Endometrial microvascular endothelial cells (primary cell): ENCODE results near the gene APBB2. TPM values are rescaled to one million over a fixed set of nuclear protein-coding genes. Genes with fewer than 3 reads are reported as not detected.

Experiments used
- in situ Hi-C: cut with HindIII; loops from 2 replicates; pipeline ENCODE4 v1.10.0; 2017; ENCODE audit warnings: low sequenced_read_pairs, low pct_unique_long_range_greater_than_20kb; ENCODE audit errors: inconsistent ontology term
- total RNA-seq: library from RNA; depleted of rRNA; stranded (reverse); fragments of >200 nt; gene quantifications from one replicate; pipeline ENCODE4 v1.2.3, GENCODE V29; 2015; ENCODE audit errors: inconsistent ontology term

APBB2 gene
- total RNA-seq, 1 donor from 2014 or later, result 136 TPM

DNA sequence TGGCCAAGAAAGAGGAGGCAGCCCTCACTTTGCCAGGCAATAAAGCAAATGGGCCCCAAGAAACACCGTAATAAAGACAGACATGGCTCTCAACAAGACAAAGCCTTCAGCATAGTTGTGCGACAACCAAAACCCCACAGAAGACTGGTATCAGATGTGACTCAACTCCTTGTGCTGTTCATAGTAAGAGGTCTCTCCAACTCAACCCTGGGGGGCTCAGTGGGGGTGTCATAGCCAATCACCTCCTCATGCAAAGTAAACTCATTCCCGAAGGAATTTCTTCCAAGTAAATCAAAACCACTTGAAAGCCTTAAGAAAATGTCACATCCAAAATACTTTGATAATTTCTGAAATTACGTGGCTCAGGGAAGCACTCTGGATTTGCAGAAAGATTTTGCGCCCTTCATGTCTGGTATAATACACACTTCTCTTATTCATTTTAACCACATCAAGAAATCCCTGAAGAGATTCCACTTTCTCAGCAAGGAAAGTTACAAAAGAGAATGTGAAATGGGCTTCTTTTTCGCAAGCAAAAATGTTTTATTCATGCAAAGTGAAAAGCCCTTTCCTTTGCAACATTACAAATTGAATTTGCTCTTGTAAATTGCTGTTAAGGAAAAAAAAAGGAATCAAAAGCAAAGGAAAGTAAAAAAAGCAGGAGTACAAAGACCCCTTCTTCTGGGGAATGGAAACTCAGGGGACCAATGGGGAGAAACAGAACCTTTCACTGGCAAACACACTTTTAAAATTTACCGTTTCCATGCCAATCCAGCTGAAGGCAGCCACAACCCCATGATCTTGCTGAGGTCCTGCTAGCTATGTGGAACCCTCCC, 327.2 kb downstream of the APBB2 start:
- in situ Hi-C loops, result no loop called here

DNA sequence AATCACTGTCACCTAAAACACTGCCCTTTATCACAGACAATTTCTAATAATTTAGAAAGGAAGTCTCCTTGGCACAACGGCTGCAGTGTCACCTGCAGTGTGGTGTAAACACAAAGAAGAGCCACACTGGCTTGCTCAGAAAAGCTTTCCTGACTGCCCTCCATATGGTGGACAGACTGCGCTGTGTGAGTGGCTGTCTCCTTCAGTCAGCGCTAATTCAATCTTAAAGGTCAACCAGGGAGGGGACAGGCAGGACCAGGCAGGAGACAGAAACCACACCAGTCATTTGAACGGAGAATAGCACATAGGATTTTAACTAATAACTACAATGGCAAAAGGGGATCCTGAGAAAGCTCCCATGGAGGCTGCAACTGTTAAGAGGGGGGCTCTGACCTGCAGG, 332.5 kb downstream of the APBB2 start:
- in situ Hi-C loops, result no loop called here

DNA sequence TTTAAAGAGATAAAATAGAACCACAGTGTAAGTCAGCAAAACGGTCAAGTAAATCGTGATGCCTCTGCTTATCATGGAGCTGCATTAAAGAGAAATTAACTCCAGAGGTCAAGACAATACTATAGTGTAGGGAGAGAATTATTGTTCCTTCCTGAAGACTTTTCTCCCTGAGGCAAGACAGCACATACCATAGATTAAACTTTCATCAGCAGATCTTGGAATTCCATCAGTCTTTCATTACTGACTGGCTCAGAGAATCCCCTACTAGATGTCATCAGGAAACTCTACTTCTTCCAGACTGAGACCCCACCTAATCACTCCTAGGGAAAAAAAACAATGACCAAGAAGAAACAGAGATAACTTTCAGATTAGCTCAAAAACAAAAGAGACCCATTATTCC, 333.2 kb downstream of the APBB2 start:
- in situ Hi-C loops, result no loop called here

DNA sequence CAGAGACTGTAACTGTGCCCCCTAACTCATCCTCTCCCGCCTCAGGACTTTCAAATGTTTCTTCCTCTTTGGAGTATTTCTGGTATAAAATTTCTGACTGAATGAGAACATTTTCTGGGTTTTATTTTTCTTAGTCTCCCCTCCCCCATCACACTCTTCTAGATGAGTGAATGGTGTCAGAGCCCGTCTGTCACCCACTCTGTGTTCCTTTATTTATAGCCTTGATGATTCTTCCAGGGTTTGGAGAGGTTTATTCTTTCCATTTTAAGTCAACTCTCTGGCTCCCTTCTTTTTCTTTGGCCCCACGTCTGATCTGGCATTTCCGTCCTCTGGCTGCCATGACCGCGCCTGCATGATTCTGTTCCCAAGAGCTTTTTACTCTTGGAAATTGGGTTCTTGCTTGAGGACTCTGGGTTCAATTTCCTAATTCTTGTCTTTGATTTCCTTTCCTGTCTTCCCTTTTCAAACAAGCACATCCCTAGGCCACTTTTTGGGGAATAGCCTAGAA, 335.7 kb downstream of the APBB2 start:
- in situ Hi-C loops, result no loop called here

DNA sequence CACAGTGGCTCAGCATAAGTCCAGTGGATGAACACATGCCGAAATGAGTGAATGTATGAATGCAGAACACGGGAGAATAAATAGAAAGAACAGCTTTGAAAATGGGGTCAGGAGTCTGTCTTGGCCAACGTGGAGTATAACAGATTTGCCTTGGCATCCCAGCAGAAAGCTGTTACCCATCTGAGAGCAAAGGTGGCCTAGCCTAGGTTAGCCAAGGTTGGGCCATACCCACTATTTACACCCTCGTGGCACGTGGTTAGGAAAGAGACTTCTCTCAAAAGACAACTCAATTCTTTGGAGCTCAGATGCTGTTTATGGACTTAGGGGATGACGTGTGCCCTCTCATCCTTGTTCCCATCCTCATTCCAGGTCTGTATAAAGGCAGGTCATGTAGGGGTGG, 337.3 kb downstream of the APBB2 start:
- in situ Hi-C loops, result no loop called here

DNA sequence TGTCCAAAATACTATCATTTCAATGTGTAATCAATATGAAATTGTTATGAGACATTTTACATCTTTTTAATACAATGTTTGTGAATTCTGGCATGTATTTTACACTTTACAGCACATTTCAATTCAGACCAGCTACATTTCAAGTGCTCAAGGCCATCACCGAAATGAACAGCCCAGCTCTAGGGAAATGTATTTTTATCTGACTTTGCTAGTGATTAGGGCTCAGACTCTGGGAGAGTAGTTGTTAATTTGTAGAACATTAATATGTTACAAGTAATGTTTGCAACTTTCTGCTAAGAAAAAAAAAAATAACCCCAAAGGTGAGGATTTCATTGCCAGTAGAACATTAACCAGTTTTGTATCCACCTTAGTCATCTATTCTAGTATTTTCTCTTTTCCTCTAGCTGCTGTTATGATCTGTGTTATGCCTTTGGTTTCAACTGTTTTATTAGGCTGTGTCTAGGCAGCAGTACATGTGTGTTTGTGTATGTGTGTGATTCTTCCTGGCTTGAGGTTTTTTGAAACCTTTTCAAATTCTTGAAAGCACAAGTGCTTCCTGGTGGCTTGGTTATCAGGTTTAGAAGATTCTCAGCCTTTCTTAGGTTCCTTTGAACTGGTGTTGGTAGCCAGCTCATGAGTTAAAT, 338.7 kb downstream of the APBB2 start:
- in situ Hi-C loops, result no loop called here

GRCh38 chr4:40874901-40875300, 339.4 kb downstream of the APBB2 start:
- in situ Hi-C loops, result no loop called here

- in situ Hi-C loops, result no loop called here
These were observed 340.0 kb downstream of the APBB2 start for GRCh38 chr4:40874331-40874730.

DNA sequence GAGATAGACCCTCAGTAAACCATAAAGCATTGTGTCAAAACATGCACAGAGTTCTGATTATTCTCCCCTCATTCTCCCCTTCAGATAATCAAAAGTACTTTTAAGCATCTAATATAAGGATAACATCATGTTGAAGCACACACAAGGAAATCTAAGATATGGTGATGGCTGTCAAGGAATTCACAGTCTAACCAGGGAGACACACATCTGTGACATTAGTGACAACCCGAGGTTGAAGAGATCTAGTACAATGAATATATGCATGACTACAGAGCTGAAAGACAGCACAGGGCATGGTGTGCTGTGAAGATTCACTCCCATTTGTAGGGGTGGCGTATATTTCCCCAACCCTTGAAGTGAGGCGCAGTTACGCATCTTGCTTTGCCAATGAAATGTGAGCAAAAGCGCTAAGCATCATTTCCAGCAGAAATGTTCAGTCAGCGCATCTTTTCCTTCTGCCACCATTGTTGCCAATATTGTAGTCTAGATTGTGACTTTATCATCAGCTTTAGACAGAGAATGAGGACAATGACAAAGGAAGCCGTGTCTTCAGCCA, 342.6 kb downstream of the APBB2 start:
- in situ Hi-C loops, result no loop called here

DNA sequence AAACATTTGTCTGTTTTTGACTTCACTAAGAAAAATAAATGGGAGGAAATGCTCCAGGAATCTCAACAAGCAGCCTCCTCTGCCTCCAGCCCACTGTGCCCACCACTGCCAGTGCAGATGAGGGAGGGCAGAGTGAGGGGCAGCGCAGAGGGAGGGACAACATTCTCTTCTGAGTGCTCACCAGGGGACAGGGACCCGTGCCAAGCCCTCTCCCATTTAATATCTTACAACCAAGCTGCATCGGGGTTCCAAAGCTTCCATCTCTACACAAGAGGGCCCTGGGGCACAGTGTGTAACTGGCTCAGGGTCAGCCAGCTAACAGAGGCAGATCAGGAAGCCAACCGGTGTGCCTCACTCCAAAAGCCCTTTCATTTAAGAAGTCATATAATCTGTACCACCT, 344.2 kb downstream of the APBB2 start:
- in situ Hi-C loops, result no loop called here

- in situ Hi-C loops, result no loop called here
These were observed 348.6 kb downstream of the APBB2 start for GRCh38 chr4:40865696-40866095.

GRCh38 chr4:40864531-40864930, 349.8 kb downstream of the APBB2 start:
- in situ Hi-C loops, result no loop called here

DNA sequence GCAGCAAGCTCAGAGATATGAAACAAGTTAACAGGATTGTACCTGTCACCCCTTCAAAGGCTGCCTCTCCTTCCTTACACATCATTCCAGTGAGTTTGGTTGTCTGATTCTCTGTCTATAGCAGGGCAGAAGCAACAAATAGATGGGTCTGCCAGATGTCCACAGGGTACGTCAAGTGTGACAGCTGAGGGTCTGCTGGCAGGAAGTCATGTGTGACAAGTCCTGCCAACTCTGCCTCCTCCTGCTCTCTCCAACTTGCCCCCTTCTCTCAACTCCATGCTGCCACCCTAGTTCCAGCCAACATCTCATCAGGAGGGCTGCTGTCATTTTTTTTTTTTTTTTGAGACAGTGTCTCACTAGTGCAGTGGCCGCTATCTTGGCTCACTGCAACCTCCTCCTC, 355.4 kb downstream of the APBB2 start:
- in situ Hi-C loops, result no loop called here

DNA sequence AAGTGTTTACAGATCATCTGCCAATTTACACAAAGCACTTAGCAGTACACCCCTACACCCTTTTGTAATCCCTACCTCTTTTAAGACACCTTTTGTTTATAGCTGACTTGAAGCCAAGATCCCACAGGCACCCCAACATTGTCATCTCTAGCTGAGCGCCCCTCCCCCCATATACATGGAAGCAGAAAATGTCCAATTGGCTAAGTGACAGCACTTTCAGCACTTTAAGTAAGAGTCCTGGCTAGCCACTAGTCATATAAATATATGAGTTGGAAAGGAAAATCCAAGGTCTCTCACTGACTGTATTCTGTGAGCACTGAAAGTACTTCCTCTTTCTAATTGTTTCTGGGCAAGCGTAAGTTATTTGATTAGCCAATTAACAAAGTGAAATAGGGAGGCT, 356.4 kb downstream of the APBB2 start:
- in situ Hi-C loops, result no loop called here

GRCh38 chr4:40856840-40857362, 357.4 kb downstream of the APBB2 start:
- in situ Hi-C loops, result no loop called here

GRCh38 chr4:40856277-40856839, 358.0 kb downstream of the APBB2 start:
- in situ Hi-C loops, result no loop called here

- in situ Hi-C loops, result no loop called here
These were observed 363.8 kb downstream of the APBB2 start for GRCh38 chr4:40850496-40850895.

DNA sequence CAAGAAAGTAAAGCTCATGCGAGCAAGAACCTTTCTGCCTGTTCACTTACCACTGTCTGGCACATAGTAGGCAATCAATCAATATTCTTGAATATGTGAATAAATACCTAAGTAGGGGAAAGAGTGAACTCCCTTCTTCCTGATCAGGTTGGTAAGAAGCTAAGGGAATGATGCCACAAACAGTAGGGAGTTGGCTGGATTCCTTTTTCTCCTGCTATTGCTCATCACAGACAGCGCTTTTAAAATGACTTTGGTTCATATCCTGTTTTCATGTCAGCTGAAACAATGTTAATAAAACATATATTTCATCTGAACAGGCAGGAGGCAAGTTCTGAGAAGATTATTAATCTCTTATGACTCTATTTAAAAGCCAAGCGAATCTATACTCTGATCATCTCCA, 365.4 kb downstream of the APBB2 start:
- in situ Hi-C loops, result no loop called here

DNA sequence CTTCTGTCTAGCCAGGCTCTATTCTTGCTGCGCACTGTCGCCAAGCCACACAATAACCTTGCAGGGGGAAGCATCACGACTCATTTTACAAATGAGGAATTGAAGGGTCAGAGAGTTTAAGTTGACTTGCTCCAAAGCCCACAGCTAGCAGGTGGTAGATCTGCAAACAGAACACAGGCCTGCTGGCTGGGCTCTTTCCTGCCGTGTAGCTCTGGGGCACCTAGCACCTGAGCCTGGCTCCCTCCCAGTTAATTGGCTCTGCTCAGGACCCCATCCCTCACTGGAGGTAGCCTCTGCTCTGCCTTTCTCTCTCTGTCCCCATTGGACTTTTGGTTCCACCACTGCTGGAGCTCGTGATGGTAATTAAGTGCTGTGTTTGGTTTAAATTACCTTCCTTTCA, 366.1 kb downstream of the APBB2 start:
- in situ Hi-C loops, result no loop called here

GRCh38 chr4:40846532-40846931, 367.8 kb downstream of the APBB2 start:
- in situ Hi-C loops, result no loop called here
